GM21619 (cell line): ENCODE measurements around the gene GIPR.
"Not testable (repeated sequence)": the region's sequence is repeated elsewhere in the genome, so short reads cannot be mapped to it uniquely, and the experiment has no call there.

Source experiments
- ATAC-seq: cut with Tn5 transposase; IDR thresholded peaks from one replicate; pipeline ENCODE4 v1.9.1; 2021; ENCODE audit not compliant: unreplicated experiment

Gene GIPR

GRCh38 chr19:45645068-45645630 lies 22.9 kb upstream of the GIPR start:
- ATAC-seq = no peak

GRCh38 chr19:45645631-45646344 lies 22.2 kb upstream of the GIPR start:
- peak; percentile 32 for ATAC-seq

DNA sequence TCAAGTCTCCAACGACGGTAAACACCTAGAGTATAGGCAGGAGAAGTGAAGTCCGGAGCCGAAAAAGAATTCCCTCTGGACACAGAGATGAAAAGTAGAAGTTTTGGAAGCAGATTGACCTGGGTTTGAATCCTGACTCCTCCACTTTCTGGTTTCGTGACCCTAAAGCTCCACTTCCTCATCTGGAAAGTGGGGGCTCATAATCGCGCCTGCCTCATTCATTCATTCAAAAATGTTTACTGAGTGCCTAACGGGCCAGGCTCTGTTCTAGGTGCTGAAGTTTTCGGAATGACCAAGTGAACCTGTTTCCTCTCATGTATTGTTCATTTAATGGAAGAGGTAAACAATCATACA lies 21.7 kb upstream of the GIPR start:
- no peak for ATAC-seq

GRCh38 chr19:45650722-45651121 lies 17.3 kb upstream of the GIPR start:
- no peak for ATAC-seq

DNA sequence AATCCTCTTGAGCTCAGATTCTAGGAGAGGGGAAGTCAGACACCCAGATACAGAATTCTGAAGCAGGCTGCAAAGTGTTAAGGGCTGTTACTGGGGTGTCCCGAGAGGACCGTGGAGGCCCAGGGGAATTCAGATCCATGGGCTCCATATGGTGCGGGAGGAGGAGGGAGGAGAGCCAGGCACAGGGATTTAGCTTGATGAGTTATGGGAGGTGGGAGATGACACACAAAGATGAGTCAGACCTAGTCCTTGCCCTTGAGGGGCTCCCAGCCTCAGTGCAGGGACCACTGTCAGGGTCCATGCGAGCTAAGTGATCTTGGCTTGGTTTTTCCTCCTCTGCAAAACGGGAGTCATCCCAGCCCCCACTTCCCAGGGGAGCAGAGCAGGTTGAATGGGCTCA lies 14.4 kb upstream of the GIPR start:
- no peak for ATAC-seq

DNA sequence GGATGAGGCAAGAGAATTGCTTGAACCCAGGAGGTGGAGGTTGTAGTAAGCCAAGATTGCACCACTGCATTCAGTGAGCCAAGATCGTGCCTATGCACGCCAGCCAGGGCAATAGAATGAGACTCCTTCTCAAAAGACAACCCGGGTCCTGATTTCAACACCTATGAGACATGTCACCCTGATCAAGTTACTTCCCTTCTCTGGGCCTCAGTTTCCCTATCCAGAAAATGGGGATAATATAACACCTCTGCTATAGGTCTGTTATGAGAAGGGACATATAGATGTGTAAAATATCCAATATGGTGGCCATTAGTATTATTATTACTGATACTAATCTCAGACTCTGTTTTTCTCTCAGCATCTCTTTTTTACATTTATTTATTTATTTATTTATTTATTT lies 12.9 kb upstream of the GIPR start:
- no peak for ATAC-seq

DNA sequence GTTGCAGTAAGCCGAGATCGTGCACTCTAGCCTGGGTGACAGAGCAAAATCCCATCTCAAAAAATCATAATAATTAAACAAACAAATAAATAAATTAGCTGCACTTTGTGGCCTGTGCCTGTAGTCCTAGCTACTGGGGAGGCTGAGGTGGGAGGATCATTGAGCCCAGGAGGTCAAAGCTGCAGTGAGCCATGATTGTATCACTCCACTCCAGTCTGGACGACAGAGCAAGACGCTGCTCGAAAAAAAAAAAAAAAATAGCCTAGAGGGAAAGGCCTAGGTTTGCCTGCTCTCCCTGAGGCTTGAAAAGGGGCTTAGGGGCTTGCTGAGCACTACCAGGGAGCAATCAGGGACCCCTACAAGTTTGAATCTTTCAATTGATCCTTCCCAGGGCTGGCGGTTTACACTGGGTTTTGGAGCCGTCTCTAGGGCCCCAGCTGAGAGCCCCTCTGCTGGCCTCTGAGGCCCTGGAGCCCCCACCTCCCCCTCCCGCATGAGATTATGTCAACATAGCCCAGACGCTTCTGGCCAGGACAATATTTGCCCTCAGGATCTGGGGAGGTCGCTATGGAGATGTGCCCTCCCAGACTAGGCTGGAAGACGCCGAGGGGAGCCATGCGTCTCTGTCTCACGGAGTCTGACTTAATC lies 10.4 kb upstream of the GIPR start:
- ATAC-seq = no peak

GRCh38 chr19:45659096-45659729 lies 8.8 kb upstream of the GIPR start:
- no peak for ATAC-seq

DNA sequence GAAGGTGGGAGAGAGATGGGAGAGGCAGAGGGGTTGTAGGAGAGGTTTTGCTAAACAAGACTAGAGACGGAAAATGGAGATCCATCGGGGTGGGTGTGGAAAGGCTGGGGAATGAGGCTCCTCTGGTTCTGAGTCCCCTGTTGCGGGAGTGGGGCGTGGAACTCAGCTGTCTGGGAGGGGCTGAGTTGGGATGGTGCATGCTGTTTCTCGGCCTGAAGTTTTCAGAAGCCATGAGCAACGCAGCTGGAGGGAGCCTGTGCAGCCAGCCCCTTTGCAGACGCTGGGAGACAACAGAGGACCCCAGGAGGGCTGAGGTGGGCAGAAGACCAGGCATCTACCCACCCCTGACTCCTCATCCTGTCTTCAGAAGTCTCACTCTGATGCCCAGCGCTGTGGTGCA lies 7.4 kb upstream of the GIPR start:
- no peak for ATAC-seq

DNA sequence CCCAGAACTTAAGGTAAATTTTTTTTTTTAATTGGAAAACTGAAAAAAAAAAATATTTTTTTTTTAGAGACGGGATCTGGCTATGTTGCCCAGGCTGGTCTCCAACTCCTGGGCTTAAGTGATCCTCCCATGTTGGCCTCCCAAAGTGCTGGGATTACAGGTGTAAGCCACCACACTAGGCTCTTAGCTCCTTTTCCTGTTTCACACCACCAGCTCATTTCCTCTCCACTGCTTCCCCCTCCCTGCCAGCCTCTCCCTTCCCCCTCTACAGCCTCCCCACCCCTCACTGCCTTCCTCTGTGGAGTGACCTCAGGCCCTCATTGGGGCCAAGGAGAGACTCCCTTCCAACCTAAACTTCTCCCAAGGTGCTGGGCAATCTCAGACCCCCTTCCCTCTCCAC lies 4.2 kb upstream of the GIPR start:
- ATAC-seq = no peak

DNA sequence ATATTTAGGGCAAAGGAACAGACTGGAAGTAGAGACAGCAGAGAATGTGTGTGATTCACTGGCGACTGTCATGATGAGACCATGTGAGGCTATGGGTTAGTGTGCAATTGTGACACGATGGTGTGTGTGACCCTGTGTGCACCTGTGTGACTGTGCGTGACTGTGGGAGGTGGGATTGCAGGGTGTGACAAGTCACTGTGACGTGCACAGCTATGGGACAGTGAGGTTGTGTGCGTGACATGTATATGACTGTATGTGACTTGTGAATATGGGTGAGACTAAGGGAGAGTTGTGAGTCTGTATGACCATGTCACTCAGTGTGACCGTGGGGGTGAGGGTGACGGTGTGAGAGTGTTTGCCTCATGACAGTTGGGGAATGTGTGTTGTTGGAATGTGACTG lies 3.4 kb upstream of the GIPR start:
- ATAC-seq = no peak

DNA sequence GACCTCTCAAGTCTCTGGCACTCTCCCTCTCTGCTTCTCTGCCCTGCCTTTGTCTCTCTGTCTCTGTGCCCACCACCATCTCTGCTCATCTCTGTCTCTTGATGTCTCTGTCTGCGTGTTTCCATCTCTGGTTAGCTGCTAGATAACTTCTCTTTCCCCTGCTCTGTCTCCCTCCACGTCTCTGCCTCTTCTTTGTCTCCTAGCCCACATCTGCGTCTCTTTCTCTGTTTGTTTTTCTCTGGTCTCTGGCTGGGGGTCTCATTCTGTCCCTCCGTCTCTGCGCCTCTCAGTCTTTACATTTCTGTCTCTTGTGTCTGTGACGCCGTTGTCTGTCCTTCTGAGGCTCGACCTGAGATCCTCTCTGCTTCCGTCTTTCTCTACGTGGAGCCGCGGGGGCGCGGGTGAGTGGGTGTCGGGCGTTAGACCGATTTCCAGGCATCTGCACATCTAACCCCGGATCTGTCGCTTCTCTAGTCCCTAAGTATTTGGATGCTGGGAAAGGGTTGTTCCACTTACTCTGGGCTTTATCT lies 386 bp downstream of the GIPR start:
- ATAC-seq = no peak

- ATAC-seq = peak; percentile 46
Observed at GRCh38 chr19:45670670-45671453, 2.8 kb downstream of the GIPR start.

GRCh38 chr19:45674946-45675345 lies 6.9 kb downstream of the GIPR start:
- ATAC-seq = no peak

GRCh38 chr19:45676851-45677263 lies 8.8 kb downstream of the GIPR start:
- no peak for ATAC-seq

GRCh38 chr19:45677351-45678230 lies 9.6 kb downstream of the GIPR start:
- no peak for ATAC-seq

DNA sequence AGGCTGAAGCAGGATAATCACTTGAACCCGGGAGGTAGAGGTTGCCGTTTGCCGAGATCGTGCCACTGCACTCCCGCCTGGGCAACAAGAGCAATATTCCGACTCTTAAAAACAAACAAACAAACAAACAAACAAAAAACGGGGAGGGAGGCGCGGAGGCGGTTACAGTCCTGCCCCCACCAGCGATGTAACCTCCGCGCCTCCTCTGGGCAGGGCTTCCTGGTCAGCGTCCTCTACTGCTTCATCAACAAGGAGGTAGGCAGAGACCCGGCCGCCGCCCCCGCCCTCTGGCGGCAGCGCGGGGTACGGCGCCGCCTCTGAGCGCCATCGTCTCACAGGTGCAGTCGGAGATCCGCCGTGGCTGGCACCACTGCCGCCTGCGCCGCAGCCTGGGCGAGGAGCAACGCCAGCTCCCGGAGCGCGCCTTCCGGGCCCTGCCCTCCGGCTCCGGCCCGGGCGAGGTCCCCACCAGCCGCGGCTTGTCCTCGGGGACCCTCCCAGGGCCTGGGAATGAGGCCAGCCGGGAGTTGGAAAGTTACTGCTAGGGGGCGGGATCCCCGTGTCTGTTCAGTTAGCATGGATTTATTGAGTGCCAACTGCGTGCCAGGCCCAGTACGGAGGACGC lies 13.5 kb downstream of the GIPR start:
- peak; percentile 50 for ATAC-seq

DNA sequence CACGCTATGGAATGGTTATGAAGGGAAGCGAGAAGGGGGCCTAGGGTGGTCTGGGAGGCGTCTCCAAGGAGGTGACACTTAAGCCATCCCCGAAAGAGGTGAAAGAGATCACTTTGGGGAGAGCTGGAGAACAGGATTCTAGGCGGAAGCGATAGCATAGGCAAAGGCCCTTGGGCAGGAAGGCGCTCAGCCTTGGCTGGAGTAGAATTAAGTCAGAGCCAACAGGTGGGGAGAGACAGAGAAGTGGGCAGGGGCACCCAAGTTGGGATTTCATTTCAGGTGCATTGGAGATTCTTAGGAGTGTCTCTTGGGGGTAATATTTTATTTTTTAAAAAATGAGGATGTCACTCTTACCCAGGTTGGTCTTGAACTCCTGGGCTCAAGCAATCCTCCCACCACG lies 14.1 kb downstream of the GIPR start:
- no peak for ATAC-seq

- no peak for ATAC-seq
Observed at GRCh38 chr19:45682908-45683307, 14.9 kb downstream of the GIPR start.

DNA sequence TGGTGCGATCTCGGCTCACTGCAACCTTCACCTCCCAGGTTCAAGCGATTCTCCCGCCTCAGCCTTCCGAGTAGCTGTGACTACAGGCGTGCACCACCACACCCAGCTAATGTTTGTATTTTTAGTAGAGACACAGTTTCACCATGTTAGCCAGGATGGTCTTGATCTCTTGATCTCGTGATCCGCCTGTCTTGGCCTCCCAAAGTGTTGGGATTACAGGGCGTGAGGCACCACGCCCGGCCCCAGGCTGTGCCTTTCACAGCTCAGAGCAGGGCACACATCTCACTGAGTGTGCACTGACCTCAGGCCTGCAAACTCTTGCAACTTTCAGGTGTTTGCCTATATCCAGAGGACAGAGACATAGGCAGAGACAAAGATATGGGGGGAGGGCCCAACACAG lies 17.0 kb downstream of the GIPR start:
- not testable (repeated sequence) for ATAC-seq
